GM12892 (cell line): ENCODE measurements around the gene UBN2.

Experiments used
- POLR2A ChIP-seq: IDR thresholded peaks from 2 replicates; pipeline ENCODE4 v1.6.1; 2011; ENCODE audit warnings: low read depth, low read length, control low read depth
- POLR2AphosphoS5 ChIP-seq: IDR thresholded peaks from 2 replicates; pipeline ENCODE4 v1.6.1; 2011; ENCODE audit warnings: low read depth, low read length, control low read depth

- TF ChIP-seq POLR2AphosphoS5, result no peak
- no peak for TF ChIP-seq POLR2A
Measured at GRCh38 chr7:139304517-139304916, 73.5 kb downstream of the UBN2 start.
